Stimulated activated CD4-positive, alpha-beta T cell treated with anti-CD3 and anti-CD28 coated beads, Interleukin-4, amount 100 ng/mL, for 24 hours (primary cell): Measurements from ENCODE around the gene MSI2.
"Not testable (repeated sequence)": the region's sequence is repeated elsewhere in the genome, so short reads cannot be mapped to it uniquely, and the experiment has no call there.

ENCODE experiments used
- DNase-seq: peaks from one replicate; pipeline ENCODE4 v3.0.0-alpha.2; 2020

Gene MSI2

GRCh38 chr17:57489321-57489720 lies 233.0 kb downstream of the MSI2 start:
- DNase-seq, result no peak

DNA sequence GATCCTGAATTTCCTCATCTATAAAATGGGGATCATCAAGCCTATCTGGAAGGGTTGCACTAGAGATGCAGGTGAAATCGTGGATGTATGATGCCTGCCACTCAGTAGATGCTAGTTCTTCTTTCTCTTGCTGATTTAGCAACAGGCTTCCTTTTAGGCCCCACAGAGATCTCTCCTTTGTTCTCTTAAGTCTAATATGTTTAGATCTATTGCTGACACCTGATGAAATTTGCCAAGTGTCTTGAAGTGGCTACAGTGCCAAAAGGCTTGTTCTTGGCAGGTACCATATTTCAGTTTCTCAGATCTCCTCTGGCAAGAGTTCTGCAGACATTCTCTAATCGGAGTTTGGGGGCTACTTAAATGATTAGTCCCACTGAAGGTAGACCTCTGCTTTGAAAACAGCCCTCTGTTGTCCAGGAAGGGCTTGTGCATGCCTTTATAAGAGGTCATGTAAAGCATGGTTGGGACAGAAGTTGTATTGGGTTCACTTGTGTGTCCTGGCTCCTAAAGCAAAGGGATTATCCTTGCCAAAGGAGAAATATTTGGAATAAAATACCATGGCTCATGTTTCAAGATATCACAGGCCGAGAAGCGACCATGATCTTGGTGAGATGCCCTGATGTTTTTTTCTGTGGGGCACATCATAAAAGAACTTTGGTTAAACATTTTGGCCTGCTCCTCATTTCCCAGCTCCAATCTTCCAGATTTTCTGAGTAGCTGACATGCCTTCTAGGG lies 234.0 kb downstream of the MSI2 start:
- DNase-seq, result no peak

- no peak for DNase-seq
These were observed 234.6 kb downstream of the MSI2 start for GRCh38 chr17:57490890-57491289.

DNA sequence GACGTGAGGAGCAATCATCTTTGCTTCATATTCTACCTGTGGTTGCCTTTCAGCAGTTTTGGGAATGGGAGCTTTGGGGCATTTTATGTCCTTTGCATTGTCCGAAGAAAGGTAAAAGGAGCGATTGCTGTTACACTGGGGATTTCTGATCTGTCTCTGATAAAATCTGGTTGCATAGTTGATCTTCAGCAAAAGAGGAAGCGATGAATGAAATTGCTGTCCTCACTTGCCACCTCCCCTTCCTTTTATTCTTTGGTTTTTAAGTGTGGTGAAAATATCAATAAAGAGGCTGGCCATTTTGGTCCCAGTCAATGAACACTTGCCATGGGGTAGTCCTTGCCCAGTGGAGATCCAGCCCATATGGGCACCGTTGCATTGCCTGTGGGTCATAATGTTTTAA lies 236.8 kb downstream of the MSI2 start:
- DNase-seq, result no peak

DNA sequence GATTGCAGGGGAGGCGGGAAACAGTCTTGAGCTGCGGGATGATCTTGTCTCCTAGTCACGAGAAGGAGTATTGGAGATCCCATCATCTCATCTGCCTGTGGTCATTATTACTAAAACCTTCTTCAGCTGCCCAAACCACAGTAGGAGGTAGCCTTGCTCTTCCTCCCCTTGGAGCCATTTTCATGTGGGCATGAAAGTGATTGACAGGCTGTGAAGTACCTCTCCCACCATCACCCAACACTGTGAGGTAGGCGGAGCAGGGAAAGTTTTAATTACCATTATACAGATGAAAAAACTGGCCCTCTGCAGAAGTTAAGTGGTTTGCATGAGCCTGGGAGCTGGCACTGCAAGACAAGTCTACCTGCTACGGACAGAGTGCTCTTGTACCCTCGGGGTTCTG lies 237.3 kb downstream of the MSI2 start:
- no peak for DNase-seq

- no peak for DNase-seq
These were observed 238.1 kb downstream of the MSI2 start for GRCh38 chr17:57494443-57494842.

DNA sequence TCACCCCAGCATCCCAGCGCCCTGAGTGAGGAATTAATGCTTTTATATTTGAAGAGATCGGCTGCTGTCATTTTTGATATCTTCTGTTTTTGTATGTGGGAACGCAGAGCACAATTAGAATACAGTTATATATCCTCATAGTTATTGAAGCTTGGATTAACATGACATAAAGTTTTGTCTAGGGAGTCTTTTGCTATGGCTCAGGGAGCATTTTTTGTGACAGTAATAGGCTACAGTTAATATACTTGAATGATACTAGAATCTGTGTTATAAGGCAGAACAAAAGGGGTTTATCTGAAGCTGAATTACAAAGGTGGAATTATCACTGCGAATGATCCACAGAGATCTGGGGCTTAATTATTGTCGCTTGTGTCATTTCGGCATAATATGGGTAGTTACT lies 239.4 kb downstream of the MSI2 start:
- no peak for DNase-seq

- no peak for DNase-seq
These were observed 240.1 kb downstream of the MSI2 start for GRCh38 chr17:57496382-57496781.

DNA sequence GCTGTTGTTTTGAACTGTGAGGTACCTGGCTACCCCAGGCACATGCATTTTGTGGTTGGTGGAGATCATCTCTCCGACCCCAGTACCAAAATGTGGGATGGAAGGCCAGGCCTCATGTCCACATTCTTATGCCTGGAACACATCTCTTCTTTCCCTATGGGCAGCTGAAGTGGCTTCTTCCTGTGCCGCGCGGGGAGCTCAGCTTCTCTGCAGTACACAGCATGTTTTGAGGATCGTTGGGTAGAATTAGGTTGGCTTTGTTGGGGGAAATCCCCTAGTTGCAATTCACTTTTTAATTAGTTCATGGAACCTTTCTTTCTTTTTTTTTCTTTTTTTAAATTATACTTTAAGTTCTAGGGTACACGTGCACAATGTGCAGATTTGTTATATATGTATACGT lies 242.1 kb downstream of the MSI2 start:
- DNase-seq, result no peak

DNA sequence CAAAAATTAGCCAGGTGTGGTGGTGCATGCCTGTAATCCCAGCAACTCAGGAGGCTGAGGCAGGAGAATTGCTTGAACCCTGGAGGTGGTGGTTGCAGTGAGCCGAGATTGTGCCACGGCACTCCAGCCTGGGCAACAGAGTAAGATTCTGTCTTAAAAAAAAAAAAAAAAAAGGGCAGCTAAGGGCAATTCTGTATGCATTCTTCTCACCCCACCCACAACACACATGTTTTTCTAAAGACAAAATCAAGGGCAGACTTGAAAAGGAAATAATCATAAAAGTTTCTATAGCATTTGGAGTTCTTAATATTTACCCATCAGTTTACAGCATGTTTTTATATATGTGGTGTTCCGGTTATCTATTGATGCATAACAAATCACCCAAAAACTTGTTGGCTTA lies 242.9 kb downstream of the MSI2 start:
- DNase-seq, result not testable (repeated sequence)

GRCh38 chr17:57499648-57500049 lies 243.3 kb downstream of the MSI2 start:
- no peak for DNase-seq

- DNase-seq, result no peak
These were observed 244.7 kb downstream of the MSI2 start for GRCh38 chr17:57501016-57501415.

DNA sequence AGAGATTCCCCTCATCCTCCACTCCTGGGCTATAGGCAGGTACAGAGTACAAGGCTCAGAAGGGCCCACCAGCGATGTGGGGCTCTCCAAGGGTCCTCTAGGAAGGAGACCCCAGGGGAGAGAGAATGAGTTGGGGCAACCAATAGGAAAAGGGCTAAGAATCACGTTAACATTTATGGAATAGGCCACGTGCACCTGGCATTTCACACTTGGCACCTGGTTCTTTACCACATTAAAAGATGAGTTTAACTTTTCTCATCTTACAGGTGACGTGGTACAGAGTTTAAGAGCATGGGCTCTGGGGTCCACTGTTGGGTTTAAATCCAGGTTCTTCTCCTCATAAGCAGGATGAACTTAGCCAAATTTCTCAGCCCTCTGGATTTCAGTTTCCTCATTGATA lies 245.7 kb downstream of the MSI2 start:
- no peak for DNase-seq

GRCh38 chr17:57502811-57503241 lies 246.5 kb downstream of the MSI2 start:
- DNase-seq, result no peak

DNA sequence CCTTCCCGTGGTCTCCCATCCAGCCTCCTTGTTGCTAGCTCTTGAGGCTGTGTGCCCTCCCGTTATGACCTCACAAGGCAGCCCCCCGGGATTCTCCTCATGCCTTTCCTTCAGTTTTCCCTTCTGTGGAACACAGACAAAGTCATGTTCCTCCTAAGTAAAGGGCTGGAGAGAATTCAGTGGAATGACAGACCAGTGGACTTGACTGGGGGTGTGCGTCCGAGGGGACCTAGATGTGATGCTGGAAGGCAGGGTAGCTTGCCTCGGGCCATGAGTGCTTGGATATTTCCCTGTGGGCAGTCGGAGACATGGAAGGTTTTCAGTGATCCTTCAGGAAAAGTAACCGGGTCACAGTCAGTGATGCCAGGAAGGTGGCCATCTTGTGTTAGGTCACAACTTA lies 247.9 kb downstream of the MSI2 start:
- DNase-seq, result no peak

GRCh38 chr17:57505841-57506773 lies 249.8 kb downstream of the MSI2 start:
- DNase-seq, result no peak

DNA sequence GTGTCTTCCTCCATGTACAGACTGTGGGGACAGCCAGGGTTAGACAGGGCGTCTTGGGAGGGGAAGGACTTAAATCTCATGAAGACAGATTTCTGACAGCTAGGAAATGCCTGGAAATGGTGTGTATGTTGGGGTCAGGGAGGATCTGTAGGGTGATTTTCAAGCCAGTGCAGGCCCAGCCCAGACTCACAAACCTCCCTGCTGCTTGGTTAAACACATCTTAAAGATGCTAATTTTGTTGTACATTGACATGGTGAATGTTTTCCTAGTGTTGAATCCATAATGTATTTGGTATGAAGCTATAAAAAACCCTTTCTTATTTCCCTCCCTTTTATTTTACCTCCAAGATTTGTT lies 250.4 kb downstream of the MSI2 start:
- DNase-seq, result no peak

- no peak for DNase-seq
These were observed 251.5 kb downstream of the MSI2 start for GRCh38 chr17:57507828-57508227.

DNA sequence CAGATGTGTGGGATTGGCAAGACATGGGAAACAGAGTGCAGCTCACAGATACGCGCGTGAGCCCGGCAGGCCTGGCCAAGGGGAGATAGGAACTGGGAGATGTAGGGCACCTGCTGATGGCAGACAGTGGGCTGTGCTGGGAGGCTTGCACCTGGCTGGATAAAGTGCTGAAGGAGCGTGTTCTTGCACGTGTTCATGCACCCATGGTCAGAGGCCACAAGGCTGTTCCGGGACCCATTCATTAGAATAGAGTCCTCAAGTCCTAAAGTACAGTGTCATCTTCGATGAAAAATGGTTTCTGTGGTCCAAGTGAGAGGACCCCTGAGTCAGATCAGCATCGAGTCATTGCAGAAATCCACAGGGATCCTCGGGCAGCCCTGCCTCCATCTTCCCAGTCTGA lies 252.3 kb downstream of the MSI2 start:
- no peak for DNase-seq

DNA sequence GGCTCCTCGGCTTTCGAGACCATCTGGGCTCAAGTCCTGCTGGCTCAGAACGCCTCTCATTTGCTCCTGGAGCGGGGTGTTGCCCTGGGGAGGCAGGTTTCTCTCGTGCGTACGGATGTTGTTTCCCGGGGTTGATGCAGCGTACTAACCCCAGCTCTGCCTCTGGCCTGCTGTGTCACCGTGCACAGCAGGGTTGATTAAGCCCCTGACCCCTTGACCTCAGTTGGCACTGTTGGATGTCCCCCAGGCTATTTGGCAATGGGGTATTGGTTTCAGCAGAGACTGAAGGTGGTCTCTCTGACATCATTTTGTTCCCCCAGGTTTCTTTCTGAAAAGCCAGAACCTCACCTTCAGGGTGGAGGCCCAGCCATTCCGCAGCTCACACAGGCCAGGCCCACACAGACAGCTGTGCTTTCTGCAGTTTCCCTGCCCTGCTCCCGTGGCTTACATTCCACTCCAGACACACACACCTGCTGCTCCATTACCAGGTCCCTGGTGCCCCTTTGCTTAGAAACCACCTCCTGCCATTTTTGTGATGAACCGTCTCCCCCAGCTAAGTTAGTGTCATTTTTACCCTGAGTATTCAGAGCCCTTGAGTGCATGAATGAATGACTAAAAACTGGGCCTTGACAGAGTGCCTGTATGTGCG lies 255.3 kb downstream of the MSI2 start:
- DNase-seq, result no peak

- no peak for DNase-seq
These were observed 255.9 kb downstream of the MSI2 start for GRCh38 chr17:57512258-57512657.

- DNase-seq, result no peak
These were observed 256.4 kb downstream of the MSI2 start for GRCh38 chr17:57512691-57513090.

DNA sequence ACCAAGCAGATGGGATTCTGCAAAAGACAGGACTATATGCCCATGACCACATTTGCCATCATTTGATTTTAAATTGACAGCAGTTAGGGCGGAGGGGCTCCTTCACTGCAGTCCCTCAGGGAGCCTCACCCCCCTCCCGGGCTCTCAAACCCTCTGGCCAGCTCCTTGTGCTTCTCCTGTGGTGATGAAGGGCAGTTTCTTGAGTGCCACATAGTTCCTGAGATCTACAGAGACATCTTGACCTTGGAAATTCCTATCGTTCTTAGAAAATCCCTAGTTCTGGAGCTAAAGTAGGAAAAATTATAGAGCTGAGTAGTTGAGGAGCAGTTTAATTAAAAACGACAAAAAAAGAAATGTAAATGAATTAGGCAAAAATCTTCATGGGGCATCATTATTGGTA lies 257.2 kb downstream of the MSI2 start:
- no peak for DNase-seq

GRCh38 chr17:57514614-57515013 lies 258.3 kb downstream of the MSI2 start:
- no peak for DNase-seq
